HEK293 (cell line): ENCODE data around the gene PKIB.

Source experiments
- CTCF ChIA-PET: fragments of 350-600 bp; formaldehyde crosslinking; extraction: SDS; loops from one replicate; lab custom pipeline; 2021; ENCODE audit warnings: antibody characterized with exemption; lab: Yijun Ruan, JAX
- POLR2A ChIA-PET: fragments of 300-600 bp; formaldehyde crosslinking; extraction: SDS; loops from one replicate; lab custom pipeline; 2020; ENCODE audit warnings: antibody characterized with exemption, inconsistent platforms; lab: Yijun Ruan, JAX
- H3K27ac ChIP-seq: fragments of 200-500 bp; sonication (Bioruptor generic); 2 replicates; pipeline ENCODE4 v1.5.1; 2014; ENCODE audit warnings: low read depth, low read length, control low read depth, inconsistent platforms; ENCODE audit errors: extremely low read depth
- H3K36me3 ChIP-seq, 2 experiments: fragments of 200-500 bp in 1 of 2; sonication (Bioruptor generic) in 1 of 2; 1 replicate in 1 of 2; 2 replicates in 1 of 2; pipeline ENCODE4 v1.5.1; 2014 to 2017; ENCODE audit warnings: inconsistent platforms in 2 of 2, low read length in 2 of 2; ENCODE audit not compliant: control insufficient read depth in 2 of 2, insufficient read depth in 1 of 2
- H3K4me1 ChIP-seq: fragments of 200-500 bp; sonication (Bioruptor generic); 2 replicates; pipeline ENCODE4 v1.5.1; 2014; ENCODE audit warnings: mild to moderate bottlenecking, low read length, inconsistent platforms; ENCODE audit not compliant: control insufficient read depth, insufficient read depth
- H3K4me3 ChIP-seq: 2 replicates; pipeline ENCODE4 v1.5.1; 2011; ENCODE audit warnings: low read depth, mild to moderate bottlenecking, control low read depth, low read length, moderate library complexity
- H3K9me3 ChIP-seq: fragments of 200-500 bp; sonication (Bioruptor generic); 2 replicates; pipeline ENCODE4 v1.5.1; 2014; ENCODE audit warnings: low read depth, low read length, inconsistent platforms; ENCODE audit not compliant: control insufficient read depth, insufficient read depth
- EGR2 ChIP-seq: fragments of 450-650 bp; formaldehyde crosslinking; IDR thresholded peaks from 2 replicates; pipeline ENCODE4 v1.5.1; 2016; ENCODE audit warnings: low read depth, missing biosample characterization, missing genetic modification characterization
- KLF1 ChIP-seq: fragments of 450-650 bp; formaldehyde crosslinking; IDR thresholded peaks from 2 replicates; pipeline ENCODE4 v1.5.1; 2016; ENCODE audit warnings: missing biosample characterization, missing genetic modification characterization
- PRDM4 ChIP-seq: fragments of 450-650 bp; formaldehyde crosslinking; IDR thresholded peaks from 2 replicates; pipeline ENCODE4 v1.5.1; 2017; ENCODE audit warnings: missing biosample characterization, missing genetic modification characterization
- ZBTB17 ChIP-seq: fragments of 450-650 bp; formaldehyde crosslinking; IDR thresholded peaks from 2 replicates; pipeline ENCODE4 v1.5.1; 2016; ENCODE audit warnings: missing biosample characterization, missing genetic modification characterization
- ZBTB48 ChIP-seq: fragments of 450-650 bp; formaldehyde crosslinking; IDR thresholded peaks from 2 replicates; pipeline ENCODE4 v1.5.1; 2016; ENCODE audit warnings: missing biosample characterization, missing genetic modification characterization
- ZFP3 ChIP-seq: fragments of 450-650 bp; formaldehyde crosslinking; IDR thresholded peaks from 2 replicates; pipeline ENCODE4 v1.5.1; 2016; ENCODE audit warnings: low read depth, missing biosample characterization, missing genetic modification characterization
- ZFP69B ChIP-seq: fragments of 450-650 bp; formaldehyde crosslinking; IDR thresholded peaks from 2 replicates; pipeline ENCODE4 v1.5.1; 2016; ENCODE audit warnings: missing biosample characterization, missing genetic modification characterization
- ZNF169 ChIP-seq: fragments of 450-650 bp; formaldehyde crosslinking; IDR thresholded peaks from 2 replicates; pipeline ENCODE4 v1.5.1; 2016; ENCODE audit warnings: missing biosample characterization, missing genetic modification characterization
- ZNF175 ChIP-seq: fragments of 450-650 bp; formaldehyde crosslinking; IDR thresholded peaks from 2 replicates; pipeline ENCODE4 v1.5.1; 2016; ENCODE audit warnings: missing biosample characterization, missing genetic modification characterization
- ZNF184 ChIP-seq: fragments of 450-650 bp; IDR thresholded peaks from 2 replicates; pipeline ENCODE4 v1.5.1; 2018; ENCODE audit warnings: missing biosample characterization, mild to moderate bottlenecking, missing genetic modification characterization
- ZNF266 ChIP-seq: fragments of 450-650 bp; formaldehyde crosslinking; IDR thresholded peaks from 2 replicates; pipeline ENCODE4 v1.5.1; 2016; ENCODE audit warnings: missing biosample characterization, missing genetic modification characterization, low read depth
- ZNF274 ChIP-seq, 2 experiments: fragments of 200-500 bp in 1 of 2; fragments of 450-650 bp in 1 of 2; sonication (Bioruptor generic) in 1 of 2; formaldehyde crosslinking in 1 of 2; IDR thresholded peaks; 2 replicates each; pipeline versions ENCODE4 v1.5.1 to v1.6.1; 2014 to 2016; ENCODE audit warnings: borderline replicate concordance in 1 of 2, inconsistent platforms in 1 of 2, low read length in 1 of 2, missing biosample characterization in 1 of 2, missing genetic modification characterization in 1 of 2
- ZNF398 ChIP-seq: fragments of 450-650 bp; formaldehyde crosslinking; IDR thresholded peaks from 2 replicates; pipeline ENCODE4 v1.5.1; 2017; ENCODE audit warnings: missing biosample characterization, missing genetic modification characterization
- ZNF416 ChIP-seq: fragments of 450-650 bp; formaldehyde crosslinking; IDR thresholded peaks from 2 replicates; pipeline ENCODE4 v1.5.1; 2016; ENCODE audit warnings: missing biosample characterization, missing genetic modification characterization
- ZNF513 ChIP-seq: fragments of 450-650 bp; IDR thresholded peaks from 2 replicates; pipeline ENCODE4 v1.5.1; 2018; ENCODE audit warnings: missing biosample characterization, missing genetic modification characterization
- ZNF521 ChIP-seq: fragments of 450-650 bp; formaldehyde crosslinking; IDR thresholded peaks from 2 replicates; pipeline ENCODE4 v1.5.1; 2017; ENCODE audit warnings: missing biosample characterization, mild to moderate bottlenecking, missing genetic modification characterization
- ZNF580 ChIP-seq: fragments of 450-650 bp; formaldehyde crosslinking; IDR thresholded peaks from 2 replicates; pipeline ENCODE4 v1.5.1; 2016; ENCODE audit warnings: missing biosample characterization, missing genetic modification characterization
- ZNF777 ChIP-seq: fragments of 450-650 bp; formaldehyde crosslinking; IDR thresholded peaks from 2 replicates; pipeline ENCODE4 v1.5.1; 2017; ENCODE audit warnings: missing biosample characterization, missing genetic modification characterization, borderline replicate concordance
- ZXDB ChIP-seq: fragments of 450-650 bp; formaldehyde crosslinking; IDR thresholded peaks from 2 replicates; pipeline ENCODE4 v1.5.1; 2016; ENCODE audit warnings: missing biosample characterization, missing genetic modification characterization

PKIB gene

GRCh38 chr6:122669418-122669817, 59.2 kb downstream of the PKIB start:
- TF ChIP-seq ZNF175, result no peak
- TF ChIP-seq ZFP3 (tag by site-specific recombination), result no peak
- TF ChIP-seq ZNF777 (tag by site-specific recombination), result no peak
- TF ChIP-seq ZNF184 (tag by site-specific recombination), result no peak
- no peak for TF ChIP-seq ZNF580 (tag by site-specific recombination)
- TF ChIP-seq EGR2 (tag by site-specific recombination), result no peak
- no peak for TF ChIP-seq ZNF398 (tag by site-specific recombination)
- TF ChIP-seq ZNF416 (tag by site-specific recombination), result no peak
- no peak for TF ChIP-seq ZXDB
- TF ChIP-seq ZNF521 (tag by site-specific recombination), result no peak
- no peak for TF ChIP-seq ZNF266 (tag by site-specific recombination)
- TF ChIP-seq ZFP69B (tag by site-specific recombination), result no peak
- no peak for TF ChIP-seq ZNF274 (IDR thresholded peaks at IDR 0.05; ENCODE audit: low read length)
- TF ChIP-seq ZNF274 (tag by site-specific recombination; IDR thresholded peaks at IDR 0.05; ENCODE audit: borderline replicate concordance), result no peak
- no peak for TF ChIP-seq ZNF169
- TF ChIP-seq, all 188 proteins: peak for 0
- Histone ChIP-seq H3K9me3 (no peaks in the 10 kb centered on the region), H3K27ac (no peak overlapping the region), H3K4me3 (no peak overlapping the region), H3K4me1 (no peaks in the 10 kb centered on the region), H3K36me3 (no peaks in the 10 kb centered on the region)
- ChIA-PET POLR2A (no interaction called here), CTCF (interaction anchor here (0.6 to 1.1 kb wide), 3 partner anchors 10 to 688 kb away, joined by 3 read pairs; no protein-coding TSS in a partner anchor)

- H3K27ac ChIP-seq, result no peak overlapping the region
- POLR2A ChIA-PET, result no interaction called here
- TF ChIP-seq ZBTB48 (tag by site-specific recombination) (no peak), ZBTB17 (tag by site-specific recombination) (no peak), ZNF513 (tag by site-specific recombination) (no peak), KLF1 (tag by site-specific recombination) (no peak), PRDM4 (tag by site-specific recombination) (no peak)
- CTCF ChIA-PET, result interaction anchor here (1.1 kb wide), 1 partner anchor 9 kb away, joined by 3 read pairs; no protein-coding TSS in a partner anchor
- H3K4me3 ChIP-seq, result no peak overlapping the region
- no peaks in the 10 kb centered on the region for H3K36me3 ChIP-seq
- H3K9me3 ChIP-seq, result no peaks in the 10 kb centered on the region
- H3K4me1 ChIP-seq, result no peaks in the 10 kb centered on the region
Observed at GRCh38 chr6:122669868-122670267, 59.7 kb downstream of the PKIB start.
